Measurements from ENCODE around the gene NPR3. TPM values are rescaled to one million over a fixed set of nuclear protein-coding genes. Genes with fewer than 3 reads are reported as not detected.

NPR3 gene
- total RNA-seq, 1 donor from 2014 or later, result 87.2 TPM

GRCh38 chr5:32779754-32780415, 68.8 kb downstream of the NPR3 start:
- intact Hi-C loops (cut with DNase I), result no loop called here
- TF ChIP-seq CTCF (IDR thresholded peaks at IDR 0.05), result no peak
- Histone ChIP-seq H3K27me3 (no peaks in the 10 kb centered on the region), H3K36me3 (no peaks in the 10 kb centered on the region), H3K4me3 (no peak overlapping the region), H3K9me3 (no peaks in the 10 kb centered on the region), H3K4me1 (no peaks in the 10 kb centered on the region), H3K27ac (no peak overlapping the region)
- no peak for DNase-seq
- no peak for ATAC-seq

- Histone ChIP-seq H3K36me3 (no peaks in the 10 kb centered on the region), H3K9me3 (no peaks in the 10 kb centered on the region), H3K4me3 (no peak overlapping the region), H3K27ac (no peak overlapping the region), H3K27me3 (no peaks in the 10 kb centered on the region), H3K4me1 (no peaks in the 10 kb centered on the region)
- TF ChIP-seq CTCF (IDR thresholded peaks at IDR 0.05), result no peak
- DNase-seq (no peak), ATAC-seq (no peak)
- intact Hi-C loops (cut with DNase I), result no loop called here
These were observed 69.4 kb downstream of the NPR3 start for GRCh38 chr5:32780508-32780919.

- no peaks in the 10 kb centered on the region for H3K27me3 ChIP-seq
- DNase-seq (no peak), ATAC-seq (no peak)
- no peak overlapping the region for H3K27ac ChIP-seq
- no peaks in the 10 kb centered on the region for H3K9me3 ChIP-seq
- no peak overlapping the region for H3K4me3 ChIP-seq
- intact Hi-C loops (cut with DNase I), result no loop called here
- no peaks in the 10 kb centered on the region for H3K36me3 ChIP-seq
- no peak for TF ChIP-seq CTCF (IDR thresholded peaks at IDR 0.05)
- H3K4me1 ChIP-seq, result no peaks in the 10 kb centered on the region
These were observed 72.5 kb downstream of the NPR3 start for GRCh38 chr5:32783661-32784060.

GRCh38 chr5:32785611-32786254, 74.6 kb downstream of the NPR3 start:
- no peaks in the 10 kb centered on the region for H3K27me3 ChIP-seq
- no peaks in the 10 kb centered on the region for H3K4me1 ChIP-seq
- intact Hi-C loops (cut with DNase I), result no loop called here
- no peak overlapping the region for H3K27ac ChIP-seq
- no peak overlapping the region for H3K4me3 ChIP-seq
- no peak for ATAC-seq
- H3K9me3 ChIP-seq, result no peaks in the 10 kb centered on the region
- no peaks in the 10 kb centered on the region for H3K36me3 ChIP-seq
- TF ChIP-seq CTCF (IDR thresholded peaks at IDR 0.05), result no peak
- no peak for DNase-seq

GRCh38 chr5:32786311-32786710, 75.2 kb downstream of the NPR3 start:
- no peaks in the 10 kb centered on the region for H3K9me3 ChIP-seq
- H3K4me3 ChIP-seq, result no peak overlapping the region
- H3K27ac ChIP-seq, result no peak overlapping the region
- intact Hi-C loops (cut with DNase I), result no loop called here
- H3K4me1 ChIP-seq, result no peaks in the 10 kb centered on the region
- H3K36me3 ChIP-seq, result no peaks in the 10 kb centered on the region
- ATAC-seq (no peak), DNase-seq (no peak)
- no peaks in the 10 kb centered on the region for H3K27me3 ChIP-seq
- no peak for TF ChIP-seq CTCF (IDR thresholded peaks at IDR 0.05)

All from upper lobe of right lung (tissue), 1 donor.